SU-DHL-6 (cell line): Measurements from ENCODE around the gene PLSCR4.
"Not testable (repeated sequence)": the region's sequence is repeated elsewhere in the genome, so short reads cannot be mapped to it uniquely, and the experiment has no call there.

Experiments used
- H2AFZ ChIP-seq: fragments of 200-600 bp; sonication (generic); 2 replicates; pipeline ENCODE4 v1.6.1; 2014; ENCODE audit warnings: low read depth, mild to moderate bottlenecking, moderate library complexity, mixed read lengths, antibody characterized with exemption, low read length; ENCODE audit not compliant: severe bottlenecking
- H3F3A ChIP-seq: fragments of 200-600 bp; shearing (Covaris generic); 2 replicates; pipeline ENCODE4 v1.6.0; 2016; ENCODE audit warnings: antibody characterized with exemption, mild to moderate bottlenecking; ENCODE audit not compliant: insufficient read depth
- H3K27ac ChIP-seq: fragments of 200-600 bp; sonication (generic); 2 replicates; pipeline ENCODE4 v1.5.1; 2016; ENCODE audit warnings: low read depth, mild to moderate bottlenecking, low read length, moderate library complexity, mixed read lengths
- H3K27me3 ChIP-seq: fragments of 200-600 bp; sonication (generic), shearing (Covaris generic); 2 replicates; pipeline ENCODE4 v1.6.0; 2014; ENCODE audit warnings: mild to moderate bottlenecking, low read length
- H3K36me3 ChIP-seq: fragments of 200-600 bp; sonication (generic); 2 replicates; pipeline ENCODE4 v1.6.1; 2014; ENCODE audit warnings: mild to moderate bottlenecking, low read length, mixed read lengths
- H3K4me2 ChIP-seq: fragments of 300-600, 200-600 bp; shearing (Covaris generic), sonication (generic); 2 replicates; pipeline ENCODE4 v1.6.0; 2014; ENCODE audit warnings: low read length, low read depth, mild to moderate bottlenecking; ENCODE audit not compliant: poor library complexity, severe bottlenecking
- H3K4me3 ChIP-seq: fragments of 200-600 bp; sonication (generic); 2 replicates; pipeline ENCODE4 v1.5.1; 2014; ENCODE audit warnings: antibody characterized with exemption, low read length, mild to moderate bottlenecking, mixed read lengths; ENCODE audit not compliant: insufficient read depth, poor library complexity, severe bottlenecking
- H3K79me2 ChIP-seq: fragments of 200-600 bp; sonication (generic); 2 replicates; pipeline ENCODE4 v1.6.1; 2014; ENCODE audit warnings: mild to moderate bottlenecking, low read length, moderate library complexity; ENCODE audit not compliant: insufficient read depth
- H3K9ac ChIP-seq: fragments of 200-600 bp; sonication (generic); 2 replicates; pipeline ENCODE4 v1.7.0; 2014; ENCODE audit warnings: mild to moderate bottlenecking, low read length
- H3K9me2 ChIP-seq: fragments of 200-600 bp; sonication (generic); replicated peaks from 2 replicates; pipeline ENCODE4 v1.6.1; 2014; ENCODE audit warnings: low read length; ENCODE audit not compliant: insufficient read depth
- H3K9me3 ChIP-seq: fragments of 200-600 bp; sonication (generic); 2 replicates; pipeline ENCODE4 v1.6.1; 2014; ENCODE audit warnings: low read length, mixed read lengths; ENCODE audit not compliant: insufficient read depth
- H4K20me1 ChIP-seq: fragments of 200-600 bp; sonication (generic); 2 replicates; pipeline ENCODE4 v1.6.1; 2014; ENCODE audit warnings: low read depth, mild to moderate bottlenecking, antibody characterized with exemption, low read length, moderate library complexity, mixed read lengths
- EZH2phosphoT487 ChIP-seq: fragments of 200-600 bp; sonication (generic), shearing (Covaris generic); conservative IDR thresholded peaks from 2 replicates; pipeline ENCODE4 v1.6.1; 2018; ENCODE audit warnings: mild to moderate bottlenecking, antibody characterized with exemption, low read length, moderate library complexity, mixed read lengths
- TF ChIP-seq, protein P1 (sequence below): fragments of 200-600 bp; sonication (generic); IDR thresholded peaks from one replicate; pipeline ENCODE4 v1.5.1; 2017; ENCODE audit warnings: antibody characterized with exemption, mild to moderate bottlenecking, low read length, moderate library complexity; ENCODE audit not compliant: insufficient read depth, poor library complexity, severe bottlenecking

The PLSCR4 gene

GRCh38 chr3:146226881-146227280 lies 24.0 kb downstream of the PLSCR4 start:
- Histone ChIP-seq H2AFZ (no peak overlapping the region), H4K20me1 (no peaks in the 10 kb centered on the region), H3K36me3 (no peaks in the 10 kb centered on the region), H3F3A (no peaks in the 10 kb centered on the region), H3K4me2 (no peak overlapping the region), H3K27ac (no peak overlapping the region), H3K9me3 (no peaks in the 10 kb centered on the region), H3K27me3 (no peaks in the 10 kb centered on the region), H3K9ac (no peak overlapping the region), H3K4me3 (no peak overlapping the region), H3K9me2 (no peaks in the 10 kb centered on the region), H3K79me2 (no peaks in the 10 kb centered on the region)
- TF ChIP-seq, protein P1, sequence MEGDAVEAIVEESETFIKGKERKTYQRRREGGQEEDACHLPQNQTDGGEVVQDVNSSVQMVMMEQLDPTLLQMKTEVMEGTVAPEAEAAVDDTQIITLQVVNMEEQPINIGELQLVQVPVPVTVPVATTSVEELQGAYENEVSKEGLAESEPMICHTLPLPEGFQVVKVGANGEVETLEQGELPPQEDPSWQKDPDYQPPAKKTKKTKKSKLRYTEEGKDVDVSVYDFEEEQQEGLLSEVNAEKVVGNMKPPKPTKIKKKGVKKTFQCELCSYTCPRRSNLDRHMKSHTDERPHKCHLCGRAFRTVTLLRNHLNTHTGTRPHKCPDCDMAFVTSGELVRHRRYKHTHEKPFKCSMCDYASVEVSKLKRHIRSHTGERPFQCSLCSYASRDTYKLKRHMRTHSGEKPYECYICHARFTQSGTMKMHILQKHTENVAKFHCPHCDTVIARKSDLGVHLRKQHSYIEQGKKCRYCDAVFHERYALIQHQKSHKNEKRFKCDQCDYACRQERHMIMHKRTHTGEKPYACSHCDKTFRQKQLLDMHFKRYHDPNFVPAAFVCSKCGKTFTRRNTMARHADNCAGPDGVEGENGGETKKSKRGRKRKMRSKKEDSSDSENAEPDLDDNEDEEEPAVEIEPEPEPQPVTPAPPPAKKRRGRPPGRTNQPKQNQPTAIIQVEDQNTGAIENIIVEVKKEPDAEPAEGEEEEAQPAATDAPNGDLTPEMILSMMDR, result no peak
- TF ChIP-seq EZH2phosphoT487, result no peak

GRCh38 chr3:146225458-146225857 lies 25.4 kb downstream of the PLSCR4 start:
- H3K9me3 ChIP-seq, H3K36me3 ChIP-seq, H2AFZ ChIP-seq, H3K27me3 ChIP-seq, H3K4me3 ChIP-seq, H3K4me2 ChIP-seq, H3K9me2 ChIP-seq, H3K9ac ChIP-seq, H4K20me1 ChIP-seq, H3K27ac ChIP-seq, H3K79me2 ChIP-seq, H3F3A ChIP-seq: not testable (repeated sequence)

GRCh38 chr3:146223401-146224373 lies 27.2 kb downstream of the PLSCR4 start:
- Histone ChIP-seq H3K27ac (no peak overlapping the region), H3K4me2 (no peak overlapping the region), H2AFZ (no peak overlapping the region)

More at GRCh38 chr3:146223401-146224373, 27.2 kb downstream of the PLSCR4 start:
- Histone ChIP-seq H3K4me3 (no peak overlapping the region), H4K20me1 (no peaks in the 10 kb centered on the region), H3K9me2 (no peaks in the 10 kb centered on the region), H3K27me3 (no peaks in the 10 kb centered on the region), H3F3A (no peaks in the 10 kb centered on the region), H3K36me3 (no peaks in the 10 kb centered on the region), H3K9me3 (no peaks in the 10 kb centered on the region), H3K9ac (no peak overlapping the region), H3K79me2 (no peaks in the 10 kb centered on the region)
- TF ChIP-seq, protein P1, result no peak
- no peak for TF ChIP-seq EZH2phosphoT487
